HG02884 (cell line): ENCODE data around the gene HOXC13.

Experiments used
- ATAC-seq: cut with Tn5 transposase; IDR thresholded peaks from one replicate; pipeline ENCODE4 v1.9.1; 2021; ENCODE audit warnings: mild to moderate bottlenecking, moderate library complexity; ENCODE audit not compliant: unreplicated experiment

HOXC13 gene

DNA sequence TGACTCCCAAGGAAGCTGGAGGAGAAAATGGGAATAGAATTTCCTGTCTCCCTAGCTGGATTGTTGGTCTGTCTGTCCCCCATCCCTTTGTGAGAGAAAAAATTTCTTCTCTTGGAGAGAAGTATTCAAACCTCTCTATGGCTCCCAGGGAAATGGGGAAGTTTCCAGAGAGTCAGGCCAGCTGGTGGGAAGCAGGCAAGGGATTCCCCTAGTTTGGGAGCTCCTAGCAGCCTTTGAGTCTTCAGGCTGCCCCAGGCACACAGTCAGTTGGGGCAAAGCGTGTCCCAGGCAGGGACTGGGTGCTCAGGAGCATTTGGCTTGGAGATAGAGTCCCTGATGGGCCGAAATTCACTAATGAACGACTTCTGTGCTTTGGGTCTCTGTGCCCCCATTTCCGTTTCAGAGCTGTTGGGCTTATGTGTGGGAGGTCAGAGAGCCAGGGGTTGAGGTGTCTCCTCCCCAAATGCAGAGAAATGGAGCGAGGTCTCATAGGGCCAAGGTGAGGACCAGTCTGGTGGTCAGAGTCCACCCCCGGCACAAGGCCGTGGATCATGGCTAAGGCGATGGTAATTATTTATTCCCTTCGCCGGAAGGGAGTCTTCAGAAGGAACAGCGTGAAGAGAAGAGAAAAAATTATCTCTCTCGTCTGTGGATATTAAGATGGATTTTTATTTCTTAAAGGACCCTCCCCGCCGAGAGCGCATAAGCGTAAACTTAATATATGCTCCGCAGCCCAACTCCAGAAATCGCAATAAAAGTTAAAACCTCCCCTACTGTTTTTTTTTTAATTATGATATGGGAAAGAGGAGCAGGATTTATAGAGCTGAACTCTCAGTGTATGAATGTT lies 54.8 kb downstream of the HOXC13 start:
- ATAC-seq, result no peak

GRCh38 chr12:53994009-53994263 lies 55.3 kb downstream of the HOXC13 start:
- ATAC-seq, result no peak

- no peak for ATAC-seq
These were observed 55.8 kb downstream of the HOXC13 start for GRCh38 chr12:53994264-53995001.

DNA sequence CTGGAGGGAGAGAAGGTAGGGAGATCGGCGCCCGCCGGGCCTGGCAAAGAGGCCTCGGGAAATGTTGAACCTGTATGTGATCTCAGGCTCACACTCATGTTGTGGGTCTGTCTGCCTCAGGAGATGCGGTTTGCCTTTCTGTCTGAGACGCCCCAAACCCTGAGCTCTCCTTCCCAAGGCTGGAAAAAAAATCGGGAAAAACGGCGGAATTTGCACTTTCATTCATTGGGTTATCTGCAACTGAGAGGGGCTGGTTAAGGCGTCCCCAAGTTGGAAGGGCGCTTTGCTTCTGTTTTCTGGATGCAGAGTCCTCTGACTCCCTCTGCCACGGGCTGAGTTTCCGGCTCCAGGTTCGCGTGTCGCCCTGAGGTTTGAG lies 56.4 kb downstream of the HOXC13 start:
- ATAC-seq, result no peak

DNA sequence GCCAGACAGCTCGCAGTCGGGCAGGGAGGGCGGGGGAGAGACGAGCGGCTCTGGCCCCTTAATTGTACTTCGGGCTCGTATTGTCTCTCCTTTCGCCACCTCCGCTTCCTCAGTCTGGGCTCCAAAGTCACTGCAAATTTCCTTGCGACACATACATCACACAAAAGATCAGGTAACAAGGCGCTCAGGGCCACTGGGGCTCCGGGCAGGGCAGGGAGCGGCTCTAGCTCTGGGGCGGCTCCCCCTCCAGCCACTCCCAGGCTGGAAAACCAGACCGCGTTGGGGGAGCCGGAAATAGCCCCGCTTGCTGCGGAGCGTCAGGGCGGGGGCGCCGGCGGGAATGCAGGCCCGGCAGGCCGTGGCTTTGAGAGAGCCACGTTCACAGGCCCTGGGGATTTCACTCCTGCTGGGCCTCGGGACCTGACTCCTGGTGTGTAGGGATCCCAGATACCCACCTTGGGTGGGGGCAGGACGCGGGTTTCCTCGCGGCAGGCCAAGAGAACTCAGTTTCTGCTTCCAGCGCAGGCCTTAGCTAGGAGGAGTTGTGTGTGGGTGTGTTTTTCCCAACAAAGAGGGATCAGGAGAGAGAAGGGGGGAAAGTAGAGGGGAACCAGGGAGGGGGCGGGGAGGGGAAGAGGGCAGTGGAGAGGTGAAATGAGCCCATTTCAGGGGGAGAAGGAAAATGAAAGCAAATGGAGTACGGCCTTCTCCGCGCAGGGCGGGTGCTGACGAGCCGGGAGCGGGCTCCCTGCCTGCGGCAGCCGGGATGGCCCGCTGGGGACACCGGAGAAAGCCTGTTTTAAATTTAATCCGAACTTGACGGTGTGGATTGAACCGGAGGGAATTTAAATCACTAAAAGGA lies 57.0 kb downstream of the HOXC13 start:
- no peak for ATAC-seq
